ENCODE measurements around the gene BMP7.

Gene BMP7

DNA sequence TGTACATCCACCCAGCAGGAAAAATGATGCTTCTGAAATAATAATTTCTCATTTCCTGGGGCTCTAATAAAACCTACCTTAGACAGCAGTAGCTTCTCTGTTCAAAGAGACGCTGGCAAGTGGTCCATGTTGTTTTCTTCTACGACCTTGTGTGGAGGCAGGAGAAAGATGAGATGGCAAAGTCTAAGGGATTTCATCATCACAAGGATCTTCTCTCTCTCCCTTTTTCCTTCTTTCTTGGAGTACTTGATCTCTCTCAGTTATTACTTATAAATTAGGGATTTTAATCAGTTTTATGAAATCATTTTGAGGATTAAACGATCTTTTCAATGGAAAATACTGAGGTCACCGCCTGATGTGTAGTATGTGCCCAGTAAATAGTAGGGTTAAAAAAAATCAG lies 147.5 kb downstream of the BMP7 start:
- no peak for DNase-seq
